Omental fat pad (tissue), 4 donors: ENCODE measurements around the gene OR2L2. TPM values are rescaled to one million over a fixed set of nuclear protein-coding genes. Genes with fewer than 3 reads are reported as not detected.

Experiments
- ATAC-seq: fragments of 150-250 bp; one replicate; pipeline ENCODE4 v1.9.1; 2016; ENCODE audit warnings: mild to moderate bottlenecking, moderate library complexity; ENCODE audit not compliant: low FRiP score
- DNase-seq: peaks from one replicate; pipeline ENCODE4 v3.0.0-alpha.2; 2019; ENCODE audit warnings: low spot score
- total RNA-seq, 4 donors: library from RNA; depleted of rRNA; stranded (reverse); fragments of >200 nt; gene quantifications; one replicate each; pipeline ENCODE4 v1.1.0, GENCODE V29; 2016
- TF ChIP-seq, protein P1 (sequence below), 3 donors: fragments of 450-650 bp; IDR thresholded peaks; one replicate each; pipeline ENCODE4 v1.5.1; 2016 to 2017; ENCODE audit warnings: antibody characterized with exemption in 3 of 3, mild to moderate bottlenecking in 3 of 3, moderate library complexity in 2 of 3

The OR2L2 gene, protein sequence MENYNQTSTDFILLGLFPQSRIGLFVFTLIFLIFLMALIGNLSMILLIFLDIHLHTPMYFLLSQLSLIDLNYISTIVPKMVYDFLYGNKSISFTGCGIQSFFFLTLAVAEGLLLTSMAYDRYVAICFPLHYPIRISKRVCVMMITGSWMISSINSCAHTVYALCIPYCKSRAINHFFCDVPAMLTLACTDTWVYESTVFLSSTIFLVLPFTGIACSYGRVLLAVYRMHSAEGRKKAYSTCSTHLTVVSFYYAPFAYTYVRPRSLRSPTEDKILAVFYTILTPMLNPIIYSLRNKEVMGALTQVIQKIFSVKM
- total RNA-seq: under 1 TPM in 1 of 4 donors, not detected in 3; 0.19 TPM

DNA sequence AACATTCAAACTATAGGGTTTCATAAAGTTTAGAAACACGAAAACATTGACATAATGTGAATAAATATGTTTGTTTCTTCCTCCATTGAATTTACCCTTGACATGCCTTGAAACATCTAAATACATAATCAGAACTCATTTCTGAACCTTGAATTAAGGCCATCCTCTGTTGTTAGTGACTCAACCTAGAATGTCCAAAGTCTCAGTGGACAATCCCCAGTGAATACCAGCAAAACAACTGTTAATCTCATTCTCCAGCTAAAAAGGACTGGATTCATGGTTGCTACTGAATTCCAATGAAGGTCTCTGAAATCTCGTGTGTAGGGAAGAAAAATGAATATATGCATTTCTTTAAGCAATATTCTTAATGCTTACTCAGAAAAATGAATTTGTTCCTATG is at the start of gene OR2L2:
TSS of gene OR2L2 (plus strand) at position 301 of the 400 bp plus-strand sequence. CDS start 8,198 bp downstream, outside the sequence.
- TF ChIP-seq, protein P1, sequence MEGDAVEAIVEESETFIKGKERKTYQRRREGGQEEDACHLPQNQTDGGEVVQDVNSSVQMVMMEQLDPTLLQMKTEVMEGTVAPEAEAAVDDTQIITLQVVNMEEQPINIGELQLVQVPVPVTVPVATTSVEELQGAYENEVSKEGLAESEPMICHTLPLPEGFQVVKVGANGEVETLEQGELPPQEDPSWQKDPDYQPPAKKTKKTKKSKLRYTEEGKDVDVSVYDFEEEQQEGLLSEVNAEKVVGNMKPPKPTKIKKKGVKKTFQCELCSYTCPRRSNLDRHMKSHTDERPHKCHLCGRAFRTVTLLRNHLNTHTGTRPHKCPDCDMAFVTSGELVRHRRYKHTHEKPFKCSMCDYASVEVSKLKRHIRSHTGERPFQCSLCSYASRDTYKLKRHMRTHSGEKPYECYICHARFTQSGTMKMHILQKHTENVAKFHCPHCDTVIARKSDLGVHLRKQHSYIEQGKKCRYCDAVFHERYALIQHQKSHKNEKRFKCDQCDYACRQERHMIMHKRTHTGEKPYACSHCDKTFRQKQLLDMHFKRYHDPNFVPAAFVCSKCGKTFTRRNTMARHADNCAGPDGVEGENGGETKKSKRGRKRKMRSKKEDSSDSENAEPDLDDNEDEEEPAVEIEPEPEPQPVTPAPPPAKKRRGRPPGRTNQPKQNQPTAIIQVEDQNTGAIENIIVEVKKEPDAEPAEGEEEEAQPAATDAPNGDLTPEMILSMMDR (IDR thresholded peaks at IDR 0.05): no peak
- DNase-seq (no peak), ATAC-seq (no peak)

DNA sequence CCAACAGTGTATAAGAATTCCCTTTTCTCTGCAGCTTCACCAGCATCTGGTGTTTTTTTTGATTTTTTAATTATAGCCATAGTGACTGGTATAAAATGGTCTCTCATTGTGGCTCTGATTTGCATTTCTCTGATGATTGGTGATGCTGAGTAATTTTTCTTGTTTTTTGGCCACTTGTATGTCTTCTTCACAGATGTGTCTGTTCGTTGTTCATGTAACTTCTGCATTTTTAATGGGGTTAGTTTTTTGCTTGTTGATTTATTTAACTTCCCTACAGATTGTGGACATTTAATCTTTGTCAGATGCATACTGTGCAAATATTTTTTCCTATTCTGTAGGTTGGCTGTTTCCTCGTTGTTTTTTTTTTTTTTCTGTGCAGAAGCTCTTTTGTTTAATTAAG is 36.9 kb upstream of the OR2L2 start:
- ATAC-seq: no peak
- DNase-seq: no peak
- TF ChIP-seq, protein P1 (IDR thresholded peaks at IDR 0.05): no peak

DNA sequence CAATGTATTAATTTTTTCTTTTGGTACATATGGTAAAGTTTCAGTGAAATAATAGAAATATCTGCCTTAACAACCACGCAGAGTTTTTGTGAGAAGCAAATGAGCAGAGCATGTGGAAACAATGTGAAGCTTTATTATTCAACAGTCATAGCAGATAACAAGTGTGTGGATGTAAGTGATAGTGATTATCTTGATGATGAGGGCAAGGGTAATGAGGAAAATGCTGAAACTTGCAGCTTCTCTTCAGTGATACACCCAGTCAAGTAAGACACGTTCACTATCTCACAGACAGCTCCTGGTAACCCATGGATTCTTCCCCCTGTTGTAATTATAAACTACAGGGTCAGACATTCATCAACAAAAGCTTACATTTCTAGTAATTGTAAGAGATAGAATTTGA is 31.1 kb upstream of the OR2L2 start:
- TF ChIP-seq, protein P1 (IDR thresholded peaks at IDR 0.05): no peak
- no peak for ATAC-seq
- DNase-seq: no peak

DNA sequence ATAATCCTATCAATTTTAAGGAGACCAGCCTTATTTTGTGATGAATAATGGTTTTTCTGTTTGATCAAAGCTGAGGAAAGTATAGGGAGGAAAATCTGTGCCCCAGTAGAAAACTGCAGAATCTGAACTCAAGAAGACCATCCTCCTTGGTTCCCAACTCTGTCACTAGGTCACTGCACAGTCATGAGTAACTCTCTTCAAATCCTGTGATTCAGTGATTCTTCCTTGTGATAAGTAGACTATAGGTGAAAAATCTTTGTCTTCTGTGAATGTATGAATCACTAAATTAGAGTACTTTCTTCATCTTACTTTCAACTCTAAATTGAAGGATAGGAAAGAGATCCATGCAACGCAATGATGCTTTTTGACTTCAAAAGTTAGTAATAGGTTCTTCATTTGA is 29.7 kb upstream of the OR2L2 start:
- ATAC-seq: no peak
- TF ChIP-seq, protein P1 (IDR thresholded peaks at IDR 0.05): no peak
- no peak for DNase-seq

DNA sequence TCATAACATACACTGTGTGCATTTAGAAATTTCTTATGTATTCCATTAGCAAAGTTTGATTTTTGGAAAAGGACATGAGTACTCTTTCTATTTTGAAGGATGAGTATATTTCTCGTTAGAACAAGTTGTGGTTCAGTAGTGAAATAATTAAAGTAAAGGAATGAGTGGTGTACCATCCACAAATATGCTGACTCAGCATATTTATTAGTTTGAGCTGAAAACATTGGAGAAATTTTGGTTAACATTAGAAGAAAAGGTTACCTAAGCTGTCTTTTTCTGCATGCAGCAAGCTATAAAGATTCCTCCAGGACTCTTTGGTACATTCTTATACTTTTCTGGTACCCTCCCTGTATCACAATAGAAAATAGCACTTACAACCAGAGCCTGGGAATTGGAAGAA is 22.1 kb upstream of the OR2L2 start:
- TF ChIP-seq, protein P1 (IDR thresholded peaks at IDR 0.05): no peak
- ATAC-seq (no peak), DNase-seq (no peak)

DNA sequence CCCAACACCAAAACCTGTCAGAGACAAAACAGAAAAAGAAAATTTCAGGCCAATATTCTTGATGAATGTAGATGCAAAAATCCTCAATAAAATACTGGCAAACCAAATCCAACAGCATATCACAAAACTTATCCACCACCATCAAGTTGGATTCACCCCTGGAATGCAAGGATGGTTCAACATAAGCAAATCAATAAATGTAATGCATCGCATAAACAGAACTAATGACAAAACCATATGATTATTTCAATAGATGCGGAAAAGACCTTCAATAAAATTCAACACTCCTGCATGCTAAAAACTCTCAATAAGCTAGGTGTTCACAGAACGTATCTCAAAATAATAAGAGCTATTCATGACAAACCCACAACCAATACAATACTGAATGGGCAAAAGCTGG is 20.2 kb upstream of the OR2L2 start:
- no peak for ATAC-seq
- DNase-seq: no peak
- TF ChIP-seq, protein P1 (IDR thresholded peaks at IDR 0.05): no peak

DNA sequence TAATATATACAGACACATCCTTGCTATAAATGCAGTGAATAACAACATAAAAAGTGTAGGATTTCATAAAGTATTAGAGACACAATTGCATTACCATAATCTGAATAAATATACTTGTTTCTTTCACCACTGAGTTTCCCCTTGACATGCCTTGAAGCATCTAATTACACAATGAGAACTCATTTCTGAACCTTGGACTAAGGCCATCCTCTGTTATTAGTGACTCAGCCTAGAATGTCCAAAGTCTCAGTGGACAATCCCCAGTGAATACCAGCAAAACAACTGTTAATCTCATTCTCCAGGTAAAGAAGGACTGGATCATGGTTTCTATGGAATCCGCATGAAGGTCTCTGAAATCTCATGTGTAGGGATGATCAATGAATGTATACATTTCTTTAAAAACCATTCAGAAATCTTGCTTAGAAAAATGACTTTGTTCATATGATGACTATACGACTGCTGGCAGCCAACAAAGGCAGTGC is 16.6 kb upstream of the OR2L2 start, which contains the start of gene OR2L5:
TSS of gene OR2L5 (plus strand) at position 432 of the 482 bp plus-strand sequence. CDS start 8,288 bp downstream, outside the sequence.
- TF ChIP-seq, protein P1 (IDR thresholded peaks at IDR 0.05): no peak
- ATAC-seq (no peak), DNase-seq (no peak)
